GM19397 (cell line): ENCODE results near the gene ZNF253.
"Not testable (repeated sequence)": the region's sequence is repeated elsewhere in the genome, so short reads cannot be mapped to it uniquely, and the experiment has no call there.

Experiments
- ATAC-seq: cut with Tn5 transposase; IDR thresholded peaks from one replicate; pipeline ENCODE4 v1.9.1; 2021; ENCODE audit warnings: mild to moderate bottlenecking, moderate library complexity; ENCODE audit not compliant: unreplicated experiment

Gene ZNF253

DNA sequence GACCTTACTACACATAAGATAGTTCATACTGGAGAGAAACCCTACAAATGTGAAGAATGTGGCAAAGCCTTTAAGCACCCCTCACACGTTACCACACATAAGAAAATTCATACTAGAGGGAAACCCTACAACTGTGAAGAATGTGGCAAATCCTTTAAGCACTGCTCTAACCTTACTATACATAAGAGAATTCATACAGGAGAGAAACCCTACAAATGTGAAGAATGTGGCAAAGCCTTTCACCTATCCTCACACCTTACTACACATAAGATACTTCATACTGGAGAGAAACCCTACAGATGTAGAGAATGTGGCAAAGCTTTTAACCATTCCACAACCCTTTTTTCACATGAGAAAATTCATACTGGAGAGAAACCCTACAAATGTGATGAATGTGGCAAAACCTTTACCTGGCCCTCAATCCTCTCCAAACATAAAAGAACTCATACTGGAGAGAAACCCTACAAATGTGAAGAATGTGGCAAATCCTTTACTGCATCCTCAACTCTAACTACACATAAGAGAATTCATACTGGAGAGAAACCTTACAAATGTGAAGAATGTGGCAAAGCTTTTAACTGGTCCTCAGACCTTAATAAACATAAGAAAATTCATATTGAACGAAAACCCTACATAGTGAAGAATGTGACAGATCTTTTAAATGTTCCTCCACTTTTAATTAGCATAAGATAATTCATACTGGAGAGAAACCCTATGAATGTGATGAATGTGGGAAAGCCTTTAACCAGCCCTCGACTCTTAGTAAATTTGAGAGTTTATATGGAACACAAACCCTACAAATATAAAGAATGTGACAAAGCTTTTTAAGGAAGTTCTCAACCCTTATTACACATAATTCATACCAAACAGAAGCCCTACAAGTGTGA lies 26.6 kb downstream of the ZNF253 start:
- not testable (repeated sequence) for ATAC-seq

DNA sequence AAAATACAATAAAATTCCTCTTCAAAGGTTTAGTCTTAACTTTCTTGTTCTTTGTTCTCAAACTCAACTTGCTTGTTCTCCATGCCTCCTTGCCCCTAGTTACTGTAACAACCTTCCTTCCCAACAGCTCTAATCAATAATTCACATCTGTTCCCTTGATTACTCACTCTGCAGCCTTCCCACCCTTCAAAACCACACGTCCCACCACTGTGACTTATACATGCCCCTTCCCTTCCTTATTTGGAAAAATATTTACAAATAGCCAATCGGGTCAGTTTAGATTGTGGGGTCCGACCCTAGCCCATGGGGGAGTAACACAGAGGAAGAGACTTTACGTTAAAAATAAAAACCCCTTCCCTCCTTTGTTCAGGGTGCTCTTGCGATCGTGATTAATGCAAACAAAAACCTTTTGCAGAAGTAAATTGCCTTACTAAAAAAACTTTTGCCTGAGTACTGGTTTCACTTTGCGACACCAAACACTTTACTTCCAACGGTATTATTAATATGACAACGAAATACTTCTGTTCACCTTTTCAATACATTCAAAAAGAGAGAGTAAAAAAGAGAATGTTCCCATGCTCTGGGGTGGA lies 34.6 kb downstream of the ZNF253 start:
- no peak for ATAC-seq

DNA sequence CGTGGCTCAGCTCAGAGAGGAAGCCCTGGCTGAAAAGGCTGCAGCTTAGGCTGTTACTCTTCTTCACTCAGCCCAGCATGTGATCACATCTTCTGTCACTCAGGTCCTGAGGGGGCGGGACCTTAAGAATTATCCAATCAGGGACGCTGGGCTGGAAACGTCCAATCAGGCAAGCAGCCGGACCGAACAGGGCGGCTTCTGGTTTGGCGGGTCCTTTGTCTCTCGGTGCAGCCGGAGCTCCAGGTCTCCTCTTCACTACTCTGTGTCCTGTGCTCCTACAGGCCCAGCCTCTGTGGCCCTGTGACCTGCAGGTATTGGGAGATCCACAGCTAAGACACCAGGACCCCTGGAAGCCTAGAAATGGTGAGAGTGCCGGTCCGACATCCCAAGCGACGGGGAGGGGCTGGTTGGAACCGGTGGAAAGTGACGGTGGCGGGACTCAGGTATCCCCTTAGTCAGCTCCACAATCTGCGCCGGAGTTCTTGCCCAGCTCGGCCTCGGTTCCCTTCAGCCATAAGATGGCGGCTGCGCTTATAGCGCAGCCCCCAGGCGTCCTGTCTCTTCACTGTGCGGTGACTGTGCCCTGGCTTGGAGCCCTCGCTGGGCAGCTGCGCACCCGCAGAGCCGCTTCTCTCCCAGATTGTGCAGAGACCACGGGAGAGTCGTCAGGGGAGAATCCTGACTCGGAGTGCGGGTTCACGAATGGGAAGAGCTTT lies 35.2 kb downstream of the ZNF253 start, which contains the start of gene ZNF93:
Gene ZNF93, plus strand, starts transcription at position 218 of the 716 bp plus-strand sequence. Its CDS starts 143 bp downstream, at position 361.
- ATAC-seq, result peak; percentile 96

DNA sequence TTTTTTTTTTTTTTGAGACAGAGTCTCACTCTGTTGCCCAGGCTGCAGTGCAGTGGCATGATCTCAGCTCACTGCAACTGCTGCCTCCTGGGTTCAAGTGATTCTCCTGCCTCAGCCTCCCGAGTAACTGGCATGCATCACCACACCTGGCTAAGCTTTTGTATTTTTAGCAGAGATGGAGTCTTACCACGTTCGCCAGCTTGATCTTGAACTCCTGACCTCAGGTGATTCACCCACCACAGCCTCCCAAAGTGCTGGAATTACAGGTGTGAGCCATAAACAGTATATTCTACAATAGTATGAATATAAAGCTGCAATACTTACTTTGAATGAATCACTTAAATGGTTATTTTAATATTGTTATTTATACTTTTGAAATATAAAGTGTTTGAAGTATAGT lies 41.9 kb downstream of the ZNF253 start:
- ATAC-seq, result not testable (repeated sequence)

DNA sequence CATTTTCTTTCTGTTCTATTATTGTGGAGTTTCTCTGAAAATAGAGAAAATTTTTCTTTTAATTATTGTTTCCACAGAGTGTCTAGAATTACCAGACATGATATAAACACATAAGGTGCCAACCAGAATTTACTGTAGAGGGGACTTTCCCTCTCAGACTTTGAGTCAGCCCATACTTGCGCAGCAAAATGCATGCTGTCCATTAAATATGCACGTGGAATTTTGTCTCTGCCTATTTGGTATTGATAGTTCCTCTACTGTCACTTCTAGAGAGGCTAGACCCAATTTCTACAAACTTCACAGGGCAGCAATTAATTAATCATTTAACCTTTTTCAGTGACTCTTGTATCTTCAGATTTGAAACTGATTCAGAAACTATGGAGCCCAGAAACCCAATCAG lies 44.0 kb downstream of the ZNF253 start:
- no peak for ATAC-seq

DNA sequence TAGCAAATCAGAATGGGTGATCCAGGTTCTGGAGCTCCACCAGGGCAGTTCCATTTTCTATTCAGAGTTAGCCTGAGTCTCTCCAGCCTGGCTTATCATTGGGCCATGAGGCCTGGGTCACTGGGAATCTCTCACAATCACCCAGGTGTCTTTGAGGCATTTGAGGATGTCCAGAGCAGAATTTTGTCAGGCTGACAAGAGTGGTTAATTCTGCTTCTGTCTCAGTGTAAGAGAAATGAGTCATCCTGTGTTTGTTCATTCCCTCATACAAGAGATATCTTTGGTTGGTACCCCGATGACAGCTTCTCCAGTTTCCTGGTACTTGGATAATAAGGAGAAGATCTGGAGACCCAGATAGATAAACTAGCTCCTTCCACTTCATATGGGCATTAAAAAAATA lies 45.5 kb downstream of the ZNF253 start:
- no peak for ATAC-seq

DNA sequence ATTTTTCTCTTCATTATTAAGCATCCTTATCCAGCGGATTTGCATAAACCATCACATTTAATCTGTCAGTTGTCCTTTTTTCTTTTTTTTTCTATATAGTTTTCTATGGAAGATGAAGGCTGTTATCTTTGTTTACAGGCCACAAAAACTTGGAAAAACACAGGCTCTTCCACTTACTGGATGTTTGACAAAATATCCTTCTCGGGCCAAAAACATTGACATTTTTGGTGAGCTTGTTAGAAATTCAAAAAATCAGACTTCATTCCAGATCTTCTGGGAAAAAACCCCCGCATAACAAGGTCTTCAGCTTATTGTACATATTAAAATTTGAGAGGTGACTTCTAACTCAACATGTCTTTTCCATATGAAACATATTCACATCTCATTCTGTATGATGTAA lies 48.9 kb downstream of the ZNF253 start:
- ATAC-seq, result no peak

DNA sequence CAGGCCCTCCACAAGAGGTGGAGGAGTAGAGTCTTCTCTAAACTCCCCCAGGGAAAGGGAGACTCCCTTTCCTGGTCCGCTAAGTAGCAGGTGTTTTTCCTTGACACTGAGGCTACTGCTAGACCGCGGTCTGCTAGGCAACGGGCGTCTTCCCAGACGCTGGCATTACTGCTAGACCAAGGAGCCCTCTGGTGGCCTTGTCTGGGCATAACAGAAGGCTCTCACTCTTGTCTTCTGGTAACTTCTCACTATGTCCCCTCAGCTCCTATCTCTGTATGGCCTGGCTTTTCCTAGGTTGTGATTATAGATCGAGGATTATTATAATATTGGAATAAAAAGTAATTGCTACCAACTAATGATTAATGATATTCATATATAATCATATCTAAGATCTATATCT lies 64.7 kb downstream of the ZNF253 start:
- not testable (repeated sequence) for ATAC-seq

DNA sequence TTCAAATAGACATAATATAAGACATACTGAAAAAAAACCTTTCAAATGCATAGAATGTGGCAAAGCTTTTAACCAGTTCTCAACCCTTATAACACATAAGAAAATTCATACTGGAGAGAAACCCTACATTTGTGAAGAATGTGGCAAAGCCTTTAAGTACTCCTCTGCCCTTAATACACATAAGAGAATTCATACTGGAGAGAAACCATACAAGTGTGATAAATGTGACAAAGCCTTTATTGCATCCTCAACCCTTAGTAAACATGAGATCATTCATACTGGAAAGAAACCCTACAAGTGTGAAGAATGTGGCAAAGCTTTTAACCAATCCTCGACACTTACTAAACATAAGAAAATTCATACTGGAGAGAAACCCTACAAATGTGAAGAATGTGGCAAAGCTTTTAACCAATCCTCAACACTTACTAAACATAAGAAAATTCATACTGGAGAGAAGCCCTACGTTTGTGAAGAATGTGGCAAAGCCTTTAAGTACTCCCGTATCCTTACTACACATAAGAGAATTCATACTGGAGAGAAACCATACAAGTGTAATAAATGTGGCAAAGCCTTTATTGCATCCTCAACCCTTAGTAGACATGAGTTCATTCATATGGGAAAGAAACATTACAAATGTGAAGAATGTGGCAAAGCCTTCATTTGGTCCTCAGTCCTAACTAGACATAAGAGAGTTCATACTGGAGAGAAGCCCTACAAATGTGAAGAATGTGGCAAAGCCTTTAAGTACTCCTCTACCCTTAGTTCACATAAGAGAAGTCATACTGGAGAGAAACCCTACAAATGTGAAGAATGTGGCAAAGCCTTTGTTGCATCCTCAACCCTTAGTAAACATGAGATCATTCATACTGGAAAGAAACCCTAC lies 68.0 kb downstream of the ZNF253 start:
- not testable (repeated sequence) for ATAC-seq

DNA sequence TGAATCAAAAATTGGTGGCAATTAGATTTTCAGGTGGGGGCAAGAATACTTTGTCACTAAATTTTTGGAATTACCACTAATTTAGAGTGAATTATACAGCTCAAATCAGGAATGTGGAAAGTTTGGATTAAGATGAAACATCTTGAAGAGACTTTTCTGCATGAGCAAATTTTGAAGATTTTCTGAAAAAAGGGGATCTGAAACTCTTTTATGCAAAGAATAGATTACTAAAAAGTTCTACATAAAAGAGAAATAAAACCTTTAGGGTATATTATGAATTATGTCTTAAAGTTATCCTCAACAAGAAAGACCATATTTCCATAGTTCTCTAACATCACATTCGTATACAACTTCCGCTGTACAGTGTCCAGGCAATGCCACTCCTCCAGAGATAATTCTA lies 71.7 kb downstream of the ZNF253 start:
- no peak for ATAC-seq

DNA sequence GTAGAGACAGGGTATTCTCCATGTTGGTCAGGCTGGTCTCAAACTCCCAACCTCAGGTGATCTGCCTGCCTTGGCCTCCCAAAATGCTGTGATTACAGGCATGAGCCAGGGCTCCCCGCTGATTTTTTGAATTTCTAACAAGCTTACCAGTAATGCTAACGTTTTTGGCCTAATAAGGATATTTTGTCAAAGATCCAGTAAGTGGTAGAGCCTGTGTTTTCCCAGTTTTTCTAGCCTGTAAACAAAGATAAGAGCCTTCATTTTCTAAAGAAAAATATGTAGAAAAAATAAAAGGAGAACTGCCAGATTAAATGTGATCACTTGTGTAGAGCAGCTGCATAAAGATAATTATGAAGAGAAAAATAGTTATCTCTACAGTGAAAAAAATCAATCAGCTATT lies 72.8 kb downstream of the ZNF253 start:
- ATAC-seq, result no peak

DNA sequence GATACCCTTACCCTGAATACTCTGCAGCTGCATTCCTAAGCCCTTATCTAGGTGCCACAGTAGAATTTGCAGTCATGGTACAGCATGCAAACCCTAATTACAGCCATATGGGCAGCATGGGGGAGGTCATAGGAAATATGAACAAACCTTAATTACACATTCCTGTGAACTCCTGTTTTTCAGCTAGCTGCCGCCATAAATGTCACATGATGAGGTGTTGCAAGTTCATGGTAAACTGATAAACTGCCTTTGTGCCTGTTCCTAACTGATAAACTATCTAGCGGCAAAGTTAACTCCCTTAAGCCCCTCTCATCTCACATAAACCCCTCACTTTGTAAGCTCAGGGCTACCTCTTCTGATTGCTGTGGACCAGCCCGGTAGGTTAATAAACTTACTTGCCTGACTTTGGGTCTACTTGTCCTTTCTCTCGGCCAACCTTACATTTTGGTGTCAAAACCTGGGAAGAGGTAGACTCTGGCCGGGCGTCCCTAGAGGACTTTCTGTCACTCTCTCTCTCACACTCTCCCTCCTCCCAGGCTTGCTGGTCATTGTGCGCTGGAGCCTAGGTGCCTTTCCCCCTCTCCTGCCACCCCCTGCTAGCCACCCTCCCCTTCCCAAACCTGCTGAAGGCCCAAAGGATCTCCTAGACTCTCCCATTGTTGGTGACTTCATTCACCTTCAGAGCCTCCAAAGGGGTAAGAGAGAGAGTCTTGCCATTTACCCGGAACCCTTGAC lies 78.3 kb downstream of the ZNF253 start:
- no peak for ATAC-seq
